GM18867 (cell line): ENCODE data around the gene VPREB3.

ENCODE experiments used
- ATAC-seq: cut with Tn5 transposase; IDR thresholded peaks from one replicate; pipeline ENCODE4 v1.9.1; 2021; ENCODE audit warnings: mild to moderate bottlenecking, moderate library complexity; ENCODE audit not compliant: unreplicated experiment

The VPREB3 gene

DNA sequence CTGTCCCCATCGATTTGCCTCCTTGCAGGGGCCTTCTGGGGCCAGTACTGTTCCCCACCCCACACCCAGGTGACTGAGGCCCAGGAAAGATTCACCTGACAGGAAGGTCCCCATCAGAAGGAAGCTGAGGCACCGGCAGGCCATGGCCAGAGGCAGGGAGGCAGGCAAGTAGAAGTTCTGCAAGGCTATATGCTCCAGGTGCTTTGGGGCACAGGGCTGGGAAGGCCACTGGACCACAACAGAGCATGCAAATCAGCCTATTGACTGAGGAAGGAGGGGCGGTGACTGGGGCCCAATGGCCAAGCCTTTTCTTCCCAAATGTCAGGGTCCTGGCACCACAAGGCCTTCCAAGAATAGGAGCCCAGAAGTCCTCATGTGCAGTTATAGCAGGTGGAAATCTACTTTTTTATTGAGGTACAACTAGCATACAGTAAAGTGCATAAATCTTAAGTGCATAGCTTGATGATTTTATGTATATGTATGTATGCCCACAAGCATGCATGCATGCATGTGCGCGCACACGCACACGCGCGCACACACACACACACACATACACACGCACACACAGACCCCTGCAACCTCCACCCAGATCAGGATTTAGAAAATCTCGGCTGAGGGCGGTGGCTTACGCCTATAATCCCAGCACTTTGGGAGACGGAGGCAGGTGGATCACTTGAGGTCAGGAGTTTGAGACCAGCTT is at the start of gene VPREB3:
Gene VPREB3 (minus strand): TSS at position 206 of the 700 bp plus-strand sequence. CDS start 62 bp downstream, at position 144.
- no peak for ATAC-seq

DNA sequence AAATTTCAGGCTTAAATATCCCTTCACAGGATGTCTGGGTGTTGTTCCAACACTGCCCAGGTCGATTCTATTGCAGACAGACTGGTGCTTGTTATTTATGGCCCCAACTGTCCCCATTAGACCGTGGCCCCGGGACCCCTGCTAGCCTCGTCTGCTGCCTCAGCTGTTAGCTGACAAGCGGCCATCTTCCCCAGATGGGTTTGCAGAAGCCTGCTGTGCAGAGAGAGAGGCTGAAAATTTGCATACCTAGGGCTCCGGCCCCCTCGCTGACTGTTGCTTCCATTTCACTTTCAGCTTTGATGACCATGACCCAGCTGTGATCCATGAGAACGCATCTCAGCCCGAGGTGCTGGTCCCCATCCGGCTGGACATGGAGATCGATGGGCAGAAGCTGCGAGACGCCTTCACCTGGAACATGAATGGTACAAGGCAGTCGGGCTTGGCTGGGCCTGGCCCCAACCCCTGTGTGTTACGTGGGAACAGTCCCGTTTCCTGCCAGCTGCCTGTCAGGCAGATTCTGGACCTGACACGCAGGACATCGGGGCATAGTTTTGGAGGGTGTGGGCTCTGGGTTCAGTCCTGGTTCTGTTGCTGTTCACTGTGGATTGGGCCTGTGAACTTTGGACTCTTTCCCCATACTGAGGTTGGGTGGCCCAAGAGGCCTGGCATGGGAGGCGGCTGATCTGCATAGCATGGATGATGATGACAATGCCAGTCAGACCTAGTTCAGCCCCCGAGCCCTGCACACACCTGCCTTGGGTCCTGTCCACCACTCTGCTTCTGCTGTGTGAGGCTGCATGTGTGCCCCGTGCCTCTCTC is 49.0 kb upstream of the VPREB3 start:
- no peak for ATAC-seq

DNA sequence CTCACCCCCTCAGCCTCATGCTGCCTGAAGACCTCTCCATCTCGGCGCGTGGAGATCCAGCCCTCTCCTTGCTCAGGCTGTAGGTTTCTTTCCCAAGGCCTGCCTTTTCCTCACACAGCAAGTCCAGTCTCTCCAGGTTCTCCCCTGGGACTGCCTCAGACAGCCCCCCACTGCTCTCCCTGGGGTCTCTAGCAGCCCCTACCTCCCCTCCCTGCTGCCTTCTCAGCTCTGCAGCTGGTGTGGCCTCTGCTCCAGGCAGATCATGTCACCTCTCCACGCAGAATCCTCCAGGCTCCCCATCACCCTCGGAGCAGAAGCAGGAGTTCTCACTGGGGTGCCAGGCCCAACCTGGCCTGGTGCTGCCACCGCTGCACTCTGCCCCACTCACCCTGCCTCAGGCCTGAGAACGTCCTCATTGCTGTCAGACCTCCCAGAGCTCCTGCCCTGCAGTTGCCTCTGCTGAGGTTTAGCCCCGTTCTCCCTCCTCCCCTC is 47.7 kb upstream of the VPREB3 start:
- no peak for ATAC-seq

DNA sequence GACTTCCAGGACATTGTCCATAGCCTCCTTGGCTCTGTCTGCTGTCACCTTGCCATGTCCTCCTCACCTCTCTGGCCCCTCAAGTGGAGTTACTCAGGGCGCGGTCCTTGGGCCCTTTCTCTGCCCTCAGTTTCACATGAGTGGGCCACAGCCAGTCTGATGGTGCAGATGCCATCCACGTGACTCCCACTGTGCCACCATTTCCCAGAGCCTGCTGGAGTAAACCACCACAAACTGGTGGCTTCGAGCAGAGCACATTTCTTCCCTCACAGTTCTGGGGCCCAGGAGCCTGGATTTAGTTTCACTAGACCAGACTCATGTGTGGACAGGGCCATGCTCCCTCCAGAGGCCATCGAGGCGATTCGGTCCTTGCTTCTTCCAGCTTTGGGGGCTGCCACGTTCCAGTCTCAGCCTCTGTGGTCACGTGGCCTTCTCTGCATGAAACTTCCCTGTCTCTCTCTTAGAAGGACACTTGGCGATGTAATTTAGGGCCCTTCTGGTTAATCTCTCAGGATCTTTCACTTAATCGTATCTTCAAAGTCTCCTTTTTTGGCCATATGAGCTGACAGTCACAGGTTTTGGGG is 47.1 kb upstream of the VPREB3 start:
- ATAC-seq, result peak; percentile 16

- peak; percentile 32 for ATAC-seq
Measured at GRCh38 chr22:23800297-23801237, 46.3 kb upstream of the VPREB3 start.

DNA sequence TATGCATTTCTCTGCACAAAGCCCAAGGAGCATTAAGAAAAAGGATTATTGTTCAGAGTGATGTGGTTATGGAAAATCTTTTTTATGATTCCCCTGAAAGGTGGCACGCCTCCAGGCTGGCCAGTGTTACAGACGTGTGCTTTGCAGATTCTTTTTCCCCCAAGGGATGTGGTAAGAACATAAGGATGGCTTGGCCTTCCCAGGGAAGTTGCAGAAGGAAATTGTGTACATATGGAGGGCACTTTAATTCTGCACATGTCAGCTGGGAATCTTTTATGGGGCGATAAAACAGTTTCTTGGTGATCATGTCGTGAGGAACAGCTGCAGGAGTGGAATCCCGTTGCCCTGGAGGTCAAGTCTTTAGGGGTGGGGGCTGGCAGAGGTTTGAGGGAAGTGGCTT is 42.2 kb upstream of the VPREB3 start:
- ATAC-seq, result no peak

- ATAC-seq, result no peak
Measured at GRCh38 chr22:23793326-23793725, 39.1 kb upstream of the VPREB3 start.

DNA sequence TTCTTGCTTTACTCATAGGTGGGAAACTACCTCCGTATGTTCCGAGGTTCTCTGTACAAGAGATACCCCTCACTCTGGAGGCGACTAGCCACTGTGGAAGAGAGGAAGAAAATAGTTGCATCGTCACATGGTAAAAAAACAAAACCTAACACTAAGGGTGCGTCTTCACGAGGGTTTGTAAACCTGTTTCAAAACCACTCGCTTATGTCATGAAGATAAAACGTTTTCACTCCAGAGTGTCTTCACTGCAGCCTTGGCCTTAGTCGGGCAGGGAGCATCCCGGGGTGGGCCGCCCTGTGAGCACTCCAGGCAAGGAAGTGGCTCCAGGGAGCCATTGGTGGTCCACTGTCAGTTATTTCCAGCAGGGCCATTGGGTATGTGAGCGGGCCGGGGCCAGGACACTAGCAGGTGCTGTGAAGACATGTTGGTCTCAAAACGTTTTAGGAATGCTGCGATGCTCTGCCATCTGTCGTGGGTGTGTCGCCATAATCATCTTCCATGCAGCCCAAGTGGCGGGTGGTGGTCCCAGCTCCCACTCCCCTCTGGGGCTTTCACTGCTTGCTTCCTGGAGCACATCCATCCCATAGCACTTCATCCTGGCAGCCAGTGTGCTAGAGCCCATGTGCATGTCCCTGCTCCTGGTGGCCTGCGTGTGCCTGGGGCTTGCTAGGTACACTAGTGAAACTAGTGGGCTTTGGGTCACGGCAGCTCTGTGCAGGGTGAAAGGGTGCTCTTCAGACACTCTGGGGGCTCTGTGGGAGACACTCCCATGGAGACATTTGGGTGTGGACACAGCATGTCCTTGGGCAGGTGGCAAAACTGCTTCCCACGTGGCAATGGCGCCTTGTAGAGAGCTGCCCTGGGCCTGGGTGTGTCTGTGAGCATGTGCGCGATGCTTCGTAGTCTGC is 37.8 kb upstream of the VPREB3 start:
- no peak for ATAC-seq

DNA sequence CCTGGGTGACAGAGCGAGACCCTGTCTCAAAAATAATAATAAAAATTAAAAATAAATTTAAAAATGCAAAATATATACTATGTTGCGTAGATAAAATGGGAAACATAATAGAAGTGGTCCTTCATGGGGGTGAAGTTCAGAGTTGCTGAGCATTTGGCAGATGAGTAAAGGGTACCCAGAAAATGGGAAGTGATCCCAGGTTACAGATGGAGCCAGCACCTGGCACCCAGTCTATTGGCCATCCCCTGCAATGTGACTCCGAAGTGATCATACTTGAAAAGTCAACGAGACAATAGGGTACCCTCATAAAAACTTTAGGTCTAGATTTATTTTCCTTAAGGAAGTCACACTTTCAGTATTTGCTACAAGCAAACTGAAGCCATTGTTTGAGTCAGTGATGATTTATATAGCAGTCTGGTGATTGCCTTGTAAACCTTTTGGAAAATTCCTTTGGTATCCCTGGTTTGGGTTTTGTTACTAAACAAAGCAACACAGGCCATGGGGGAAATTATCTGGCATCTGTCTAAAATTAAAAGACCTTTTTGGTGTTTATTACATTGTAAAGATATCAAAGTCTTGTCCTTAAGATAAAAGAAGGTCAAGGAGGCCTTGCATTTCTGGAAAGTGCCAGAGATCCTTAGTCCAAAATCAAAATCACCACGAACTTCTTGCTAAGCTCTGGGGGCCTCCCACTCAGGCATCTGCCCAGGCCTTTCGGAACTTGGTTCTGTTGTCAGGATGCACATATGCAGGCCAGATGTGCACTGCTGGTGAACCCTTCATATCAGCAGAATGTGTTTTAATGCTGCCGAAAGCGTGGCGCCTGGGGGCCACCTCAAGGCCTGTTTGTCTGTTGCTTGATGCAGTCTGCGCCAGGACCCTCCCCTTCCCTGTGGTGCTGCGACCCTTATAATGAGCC is 36.9 kb upstream of the VPREB3 start:
- no peak for ATAC-seq

DNA sequence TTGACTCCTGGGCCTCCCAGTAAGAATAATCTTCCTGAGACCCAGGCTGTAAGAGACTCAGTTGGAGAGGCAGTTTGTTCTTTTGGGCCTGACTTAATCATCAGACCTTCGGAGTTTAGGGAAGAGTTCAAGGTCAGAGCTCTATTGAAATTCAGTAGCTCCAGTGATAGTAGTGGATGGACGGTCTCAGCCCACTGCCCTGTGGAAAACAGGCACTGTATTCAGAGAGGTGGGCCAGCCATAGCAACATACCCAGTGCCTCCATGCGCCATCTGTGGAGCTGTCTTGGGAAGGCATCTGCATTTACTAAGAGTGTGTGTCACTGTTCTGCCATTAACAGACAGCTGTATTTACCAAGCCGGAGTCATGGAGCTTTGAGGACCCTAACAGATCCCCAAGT is 35.4 kb upstream of the VPREB3 start:
- ATAC-seq, result no peak

DNA sequence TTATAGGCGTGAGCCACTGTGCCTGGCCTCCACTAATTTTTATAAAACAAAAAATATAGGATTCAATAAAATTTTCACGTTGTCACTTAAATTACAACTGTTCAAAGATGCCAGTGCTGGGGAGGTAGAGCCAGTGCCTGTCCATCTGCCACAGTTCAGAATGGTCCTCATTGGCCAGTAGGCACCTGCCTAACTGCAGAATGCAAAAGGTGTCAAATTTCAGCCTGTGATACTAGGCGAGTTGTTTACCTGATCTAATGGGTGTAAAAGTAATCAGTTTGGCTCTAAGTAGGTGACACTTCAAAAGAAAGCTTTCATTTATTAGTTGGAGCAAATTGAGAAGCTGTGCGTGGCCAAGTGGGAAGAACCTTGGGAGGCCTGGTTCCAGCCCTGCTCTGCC is 34.9 kb upstream of the VPREB3 start:
- ATAC-seq, result no peak

GRCh38 chr22:23787910-23788309 is 33.7 kb upstream of the VPREB3 start:
- no peak for ATAC-seq

DNA sequence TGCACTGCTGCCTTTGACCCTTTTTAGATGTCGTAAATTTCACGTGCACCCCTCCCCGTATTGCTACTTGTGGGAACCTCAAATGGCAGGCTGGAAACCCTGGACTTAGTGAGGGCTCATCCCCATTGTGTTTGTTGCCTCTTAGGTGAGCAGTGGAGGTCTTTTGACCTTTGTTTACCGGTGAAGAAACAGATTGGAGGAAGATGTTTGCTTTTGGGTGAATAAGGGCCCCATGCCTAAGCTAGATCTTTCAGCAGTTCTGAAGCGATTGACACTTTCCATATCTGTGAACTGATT is 33.3 kb upstream of the VPREB3 start:
- ATAC-seq, result no peak

DNA sequence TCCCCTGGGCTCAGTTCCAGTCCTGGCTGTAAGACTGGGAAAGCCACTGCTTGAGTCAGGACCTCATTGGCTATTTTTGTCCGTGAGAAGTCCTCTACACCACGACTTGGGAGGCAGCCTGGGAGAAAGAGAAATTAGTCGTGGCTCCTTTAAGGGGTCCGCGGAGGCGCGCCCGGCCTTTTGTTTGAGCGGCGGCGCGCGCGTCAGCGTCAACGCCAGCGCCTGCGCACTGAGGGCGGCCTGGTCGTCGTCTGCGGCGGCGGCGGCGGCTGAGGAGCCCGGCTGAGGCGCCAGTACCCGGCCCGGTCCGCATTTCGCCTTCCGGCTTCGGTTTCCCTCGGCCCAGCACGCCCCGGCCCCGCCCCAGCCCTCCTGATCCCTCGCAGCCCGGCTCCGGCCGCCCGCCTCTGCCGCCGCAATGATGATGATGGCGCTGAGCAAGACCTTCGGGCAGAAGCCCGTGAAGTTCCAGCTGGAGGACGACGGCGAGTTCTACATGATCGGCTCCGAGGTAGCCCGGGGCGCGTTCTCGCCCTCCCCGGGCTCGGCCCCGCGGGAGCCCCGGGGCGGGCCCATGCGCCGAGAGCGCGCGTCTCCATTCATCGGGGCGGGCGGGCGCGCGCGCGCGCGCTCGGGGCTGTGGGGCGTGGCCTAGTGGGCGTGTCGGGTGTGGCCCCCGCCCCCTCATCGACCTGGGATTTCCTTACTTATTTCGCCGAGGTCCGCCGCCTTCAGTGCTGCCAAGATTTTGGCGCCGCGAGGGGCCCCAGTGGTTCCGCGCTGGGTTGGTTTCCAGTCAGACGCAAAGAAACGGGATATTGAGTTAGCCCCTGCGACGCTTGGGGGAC is 32.8 kb upstream of the VPREB3 start, which contains the start of gene SMARCB1:
Gene SMARCB1 (plus strand): TSS at position 215 of the 848 bp plus-strand sequence. CDS start 204 bp downstream, at position 419.
- ATAC-seq, result peak; percentile 70

DNA sequence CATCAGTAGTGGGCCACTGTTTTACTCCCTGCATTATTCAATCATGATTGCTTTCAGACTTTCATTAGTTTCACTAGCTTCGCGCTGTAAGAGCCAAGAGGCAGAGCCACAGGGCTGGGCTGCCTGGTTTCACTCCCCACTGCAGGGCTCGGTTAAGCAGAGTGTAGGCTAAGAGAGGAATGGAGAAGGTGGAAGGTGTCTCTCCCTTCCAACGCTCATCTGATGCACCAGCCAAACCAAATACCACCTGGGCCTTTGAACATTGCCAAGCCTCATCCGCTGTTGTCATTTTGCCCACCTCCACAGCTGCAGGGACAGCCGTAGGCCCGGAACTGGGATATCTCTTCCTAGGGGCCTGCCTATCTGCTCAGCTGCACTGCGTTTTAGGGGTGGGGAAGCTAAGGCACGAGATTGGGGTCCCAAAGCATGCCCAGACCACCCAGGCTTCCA is 32.1 kb upstream of the VPREB3 start:
- ATAC-seq, result no peak

- ATAC-seq, result no peak
Measured at GRCh38 chr22:23784215-23784732, 30.0 kb upstream of the VPREB3 start.
